LHCN-M2 (cell line): ENCODE data around the gene ALKBH4. TPM values are rescaled to one million over a fixed set of nuclear protein-coding genes. Genes with fewer than 3 reads are reported as not detected.

Experiments
- total RNA-seq: library from RNA; depleted of rRNA; stranded (reverse); fragments of >200 nt; gene quantifications from 2 replicates; pipeline ENCODE4 v1.2.3, GENCODE V29; 2014; rRNA removed

ALKBH4 gene
- total RNA-seq, 1 experiment from 2014 or later, result 25.5 TPM

Other genes with a start within 250 kb of the ALKBH4 start
- gene SH2B2, start 178.0 kb downstream of the ALKBH4 start, total RNA-seq, result 11.9 and 25.8 TPM in 2 replicates
- not detected in 2 replicates for gene SPDYE6, start 108.4 kb downstream of the ALKBH4 start, total RNA-seq
- 26.1 and 32.1 TPM in 2 replicates for gene PRKRIP1, start 68.5 kb downstream of the ALKBH4 start, total RNA-seq
- 69.7 and 86.8 TPM in 2 replicates for gene ORAI2, start 31.3 kb downstream of the ALKBH4 start, total RNA-seq
- 58.7 and 79.6 TPM in 2 replicates for gene LRWD1, start 121 bp upstream of the ALKBH4 start, total RNA-seq
- gene POLR2J, start 14.1 kb upstream of the ALKBH4 start, total RNA-seq, result 25.1 and 42.8 TPM in 2 replicates
- gene RASA4B, start 52.9 kb upstream of the ALKBH4 start, total RNA-seq, result 0.40 and 1.2 TPM in 2 replicates
- 1.0 and 4.3 TPM in 2 replicates for gene UPK3BL2, start 78.8 kb upstream of the ALKBH4 start, total RNA-seq
- gene SPDYE2, start 86.4 kb upstream of the ALKBH4 start, total RNA-seq, result not detected in 2 replicates
- 18.5 and 24.8 TPM in 2 replicates for gene POLR2J3, start 107.7 kb upstream of the ALKBH4 start, total RNA-seq
- gene RASA4, start 151.9 kb upstream of the ALKBH4 start, total RNA-seq, result 1.0 and 4.4 TPM in 2 replicates
- gene UPK3BL1, start 177.9 kb upstream of the ALKBH4 start, total RNA-seq, result 20.1 and 21.9 TPM in 2 replicates
- gene SPDYE2B, start 185.5 kb upstream of the ALKBH4 start, total RNA-seq, result not detected in 2 replicates
- gene POLR2J2, start 206.8 kb upstream of the ALKBH4 start, total RNA-seq, result 0.86 and 2.4 TPM in 2 replicates